GM23248 (cell line): ENCODE data around the gene RSF1.

ENCODE experiments used
- EZH2 ChIP-seq: fragments of 200-600 bp; sonication (generic); IDR thresholded peaks from 2 replicates; pipeline ENCODE4 v1.6.1; 2018; ENCODE audit warnings: antibody characterized with exemption, mild to moderate bottlenecking; ENCODE audit not compliant: insufficient read depth, poor library complexity, severe bottlenecking
- EZH2phosphoT487 ChIP-seq: fragments of 200-600 bp; sonication (generic); IDR thresholded peaks from 2 replicates; pipeline ENCODE4 v1.6.1; 2018; ENCODE audit warnings: antibody characterized with exemption, moderate library complexity, mild to moderate bottlenecking, low read depth; ENCODE audit not compliant: insufficient read depth

DNA sequence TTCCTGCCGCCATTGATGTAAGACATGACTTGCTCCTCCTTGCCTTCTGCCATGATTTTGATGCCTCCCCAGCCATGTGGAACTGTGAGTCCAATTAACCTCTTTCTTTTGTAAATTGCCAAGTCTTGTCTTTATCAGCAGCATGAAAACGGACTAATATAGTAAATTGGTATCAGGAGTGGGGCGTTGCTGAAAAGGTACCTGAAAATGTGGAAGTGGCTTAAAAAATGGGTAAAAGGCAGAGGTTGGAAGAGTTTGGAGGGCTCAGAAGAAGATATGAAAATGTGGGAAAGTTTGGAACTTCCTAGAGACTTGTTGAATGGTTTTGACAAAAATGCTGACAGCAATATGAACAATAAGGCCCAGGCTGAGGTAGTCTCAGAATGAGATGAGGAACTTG is 89.7 kb downstream of the RSF1 start:
- no peak for TF ChIP-seq EZH2phosphoT487
- no peak for TF ChIP-seq EZH2
